GM21381 (cell line): ENCODE data around the gene EXTL1.

Source experiments
- ATAC-seq: cut with Tn5 transposase; IDR thresholded peaks from one replicate; pipeline ENCODE4 v1.9.1; 2021; ENCODE audit warnings: mild to moderate bottlenecking, moderate library complexity; ENCODE audit not compliant: unreplicated experiment

Gene EXTL1

GRCh38 chr1:26041978-26042377 lies 20.4 kb downstream of the EXTL1 start:
- no peak for ATAC-seq

DNA sequence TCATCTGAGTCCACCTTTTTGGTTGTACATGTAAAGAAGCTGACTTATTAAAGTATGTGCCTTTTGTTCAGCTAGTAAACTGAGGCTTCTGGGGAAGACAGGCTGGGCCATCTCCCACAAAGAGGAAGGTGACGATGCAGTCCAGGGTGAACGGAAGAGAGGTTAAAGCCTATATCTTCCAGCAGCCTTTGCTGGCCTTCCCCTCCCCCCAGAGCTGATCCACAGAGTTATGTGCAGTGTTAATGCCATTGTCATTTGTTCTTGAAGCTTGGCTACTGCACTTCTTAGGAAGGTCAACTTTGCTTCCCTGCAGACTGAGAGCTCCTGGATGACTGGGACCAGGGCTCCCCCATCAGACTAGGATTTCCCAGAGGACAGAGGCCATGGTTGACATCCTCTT lies 22.2 kb downstream of the EXTL1 start:
- ATAC-seq: no peak

- ATAC-seq: no peak
These were observed 22.8 kb downstream of the EXTL1 start for GRCh38 chr1:26044414-26044813.

- no peak for ATAC-seq
These were observed 23.6 kb downstream of the EXTL1 start for GRCh38 chr1:26044971-26045721.

DNA sequence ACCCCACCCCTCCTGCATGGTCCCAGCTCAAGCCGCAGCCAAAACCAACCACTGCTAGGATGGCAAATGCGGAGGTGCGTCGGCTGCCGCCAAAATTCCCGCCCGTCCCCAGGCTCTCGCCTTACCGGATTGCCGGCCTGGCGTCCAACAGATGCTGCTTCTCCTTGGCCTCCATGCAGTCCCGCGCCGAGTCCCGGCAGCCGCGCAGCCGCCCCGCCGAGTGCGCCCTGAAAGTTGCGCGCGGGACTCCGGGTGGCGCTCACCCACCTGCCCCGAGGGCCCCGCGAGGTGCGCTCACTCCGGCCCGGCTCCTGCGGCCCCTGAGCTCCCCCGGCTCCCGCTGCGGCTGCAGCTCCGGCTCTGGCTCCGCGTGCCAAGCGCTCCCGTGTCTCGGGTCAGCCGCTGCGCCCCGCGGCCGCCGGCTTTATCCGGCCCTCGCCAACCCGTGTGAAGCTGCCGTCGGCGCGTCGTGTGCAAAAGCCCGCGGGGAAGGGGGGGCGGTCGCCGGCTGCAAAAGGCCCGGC lies 24.2 kb downstream of the EXTL1 start, which contains the start of gene SLC30A2:
Gene SLC30A2, minus strand, starts transcription at position 397 of the 524 bp plus-strand sequence. Its CDS starts 222 bp downstream, at position 175.
- no peak for ATAC-seq

- no peak for ATAC-seq
These were observed 24.9 kb downstream of the EXTL1 start for GRCh38 chr1:26046246-26047095.

GRCh38 chr1:26047278-26047874 lies 25.8 kb downstream of the EXTL1 start:
- no peak for ATAC-seq

DNA sequence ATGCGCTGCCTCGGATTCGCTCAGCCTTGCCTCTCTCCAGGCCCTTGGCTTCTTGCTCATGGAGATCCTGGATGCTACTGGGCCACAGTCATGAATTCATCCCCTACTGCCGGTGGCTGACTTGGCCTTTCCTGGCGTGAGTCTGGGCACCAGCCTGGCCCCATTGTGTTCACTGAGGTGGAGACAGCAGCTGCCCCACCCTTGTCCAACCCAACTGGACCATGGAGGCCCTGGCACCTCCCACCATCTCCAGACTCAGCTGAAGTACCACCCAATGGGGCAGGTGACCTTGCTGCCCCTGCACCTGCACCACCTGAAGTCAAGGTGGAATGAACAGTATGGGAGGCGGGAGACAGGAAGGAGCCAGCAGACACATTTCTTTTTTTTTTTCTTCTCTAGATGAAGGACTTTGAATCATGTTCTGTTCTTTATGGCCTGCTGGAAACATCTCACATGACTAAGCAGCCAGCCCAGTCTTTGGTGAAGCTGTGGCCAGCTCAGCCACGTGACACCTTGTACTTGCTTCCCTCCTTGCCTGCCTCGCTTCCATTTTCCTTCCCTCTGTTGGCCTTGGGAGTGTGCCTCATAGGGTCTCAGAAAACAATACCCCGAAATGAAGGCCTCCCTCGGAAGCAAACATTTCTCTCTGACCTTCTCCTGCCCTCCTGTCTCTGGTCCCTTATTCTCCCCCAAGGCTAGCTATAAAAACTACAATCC lies 28.1 kb downstream of the EXTL1 start:
- no peak for ATAC-seq

DNA sequence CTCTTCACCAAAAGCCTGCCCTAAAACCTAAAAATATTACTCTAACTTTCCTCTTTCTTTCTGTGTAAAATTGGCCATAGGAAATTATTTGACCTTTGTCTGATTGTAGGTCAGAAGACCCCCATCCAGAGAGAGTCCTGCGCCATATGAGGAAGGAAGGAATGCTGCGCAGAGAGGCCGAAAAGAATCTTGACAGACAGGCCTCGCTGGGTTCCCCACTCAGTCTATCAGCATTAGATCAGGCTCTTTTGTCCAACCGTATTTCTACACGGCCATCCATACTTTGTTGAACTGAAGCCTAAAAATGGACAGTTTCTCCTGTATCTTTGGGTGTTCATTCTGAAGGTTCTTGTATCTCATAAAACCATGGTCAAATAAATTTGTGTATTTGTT lies 28.7 kb downstream of the EXTL1 start:
- ATAC-seq: no peak

GRCh38 chr1:26053718-26054560 lies 32.4 kb downstream of the EXTL1 start:
- ATAC-seq: no peak

GRCh38 chr1:26055041-26055440 lies 33.5 kb downstream of the EXTL1 start:
- no peak for ATAC-seq

GRCh38 chr1:26057189-26057588 lies 35.6 kb downstream of the EXTL1 start:
- no peak for ATAC-seq

GRCh38 chr1:26058052-26058595 lies 36.5 kb downstream of the EXTL1 start:
- no peak for ATAC-seq

DNA sequence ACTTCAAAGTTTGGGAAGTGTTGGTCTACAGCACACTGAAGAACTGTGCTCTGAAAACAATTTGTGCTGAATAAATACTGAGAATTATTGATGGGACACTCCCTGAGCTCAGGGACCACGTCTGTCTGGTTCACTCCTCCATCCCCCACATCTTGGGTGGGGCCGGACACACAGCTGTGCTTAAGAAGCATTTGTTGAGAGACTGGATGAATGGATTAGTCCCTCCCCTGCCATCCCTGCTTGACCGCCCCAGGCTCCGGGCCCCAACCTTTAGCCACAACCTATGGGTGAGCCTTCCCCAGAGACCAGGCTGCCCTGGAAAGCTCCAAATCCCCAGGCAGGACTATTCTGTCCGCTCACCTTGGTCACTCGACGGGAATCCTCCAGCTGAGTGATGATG lies 38.3 kb downstream of the EXTL1 start:
- ATAC-seq: no peak

GRCh38 chr1:26060832-26061574 lies 39.4 kb downstream of the EXTL1 start:
- ATAC-seq: no peak

GRCh38 chr1:26064553-26064952 lies 43.0 kb downstream of the EXTL1 start:
- no peak for ATAC-seq

GRCh38 chr1:26066160-26066559 lies 44.6 kb downstream of the EXTL1 start:
- ATAC-seq: no peak

GRCh38 chr1:26066857-26067256 lies 45.3 kb downstream of the EXTL1 start:
- ATAC-seq: no peak

DNA sequence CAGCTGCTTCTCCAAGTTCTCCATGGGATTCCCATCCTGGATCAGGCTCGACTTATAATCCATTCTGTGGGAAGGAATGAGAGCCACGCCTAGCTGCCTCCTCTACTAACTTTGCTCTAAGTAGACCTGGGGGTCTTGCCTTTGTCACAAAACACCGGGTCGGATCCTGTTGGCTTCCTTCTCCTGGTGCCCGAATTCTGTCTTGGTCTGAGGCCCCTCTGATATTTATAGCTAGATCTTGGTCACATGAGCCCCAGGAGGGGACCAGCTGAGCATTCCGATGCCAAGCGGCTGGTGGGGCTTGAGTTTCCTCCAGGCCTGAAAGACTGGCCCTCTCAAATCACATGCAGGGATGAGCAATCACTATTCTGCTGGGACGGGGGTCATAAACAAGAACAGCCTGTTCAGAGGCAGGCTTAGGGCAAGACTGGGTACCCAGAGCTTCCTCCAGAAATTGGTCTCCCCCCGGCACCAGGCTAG lies 45.9 kb downstream of the EXTL1 start, which contains the start of gene TRIM63:
Gene TRIM63, minus strand, starts transcription at position 199 of the 480 bp plus-strand sequence. Its CDS starts 136 bp downstream, at position 63.
- ATAC-seq: no peak
